GM23338 (cell line): ENCODE results near the gene ARHGEF16. TPM values are rescaled to one million over a fixed set of nuclear protein-coding genes. Genes with fewer than 3 reads are reported as not detected.

Experiments
- ATAC-seq: fragments of 200-7000 bp; cut with Tn5 transposase; 3 replicates; pipeline ENCODE4 v1.9.1; 2020
- DNase-seq: peaks from one replicate; pipeline ENCODE4 v3.0.0-alpha.2; 2015; ENCODE audit warnings: low spot score
- H2AFZ ChIP-seq: fragments of 200-600 bp; sonication (generic); 2 replicates; pipeline ENCODE4 v1.8.0; 2016; ENCODE audit warnings: antibody characterized with exemption, mild to moderate bottlenecking, moderate library complexity
- H3F3A ChIP-seq: fragments of 200-600 bp; sonication (generic); replicated peaks from 2 replicates; pipeline ENCODE4 v1.8.0; 2017; ENCODE audit warnings: antibody characterized with exemption, mixed run types, low read depth
- H3K27ac ChIP-seq: fragments of 200-600 bp; sonication (generic); 2 replicates; pipeline ENCODE4 v1.6.1; 2016; ENCODE audit warnings: low read depth
- H3K27me3 ChIP-seq: fragments of 200-600 bp; sonication (generic); 2 replicates; pipeline ENCODE4 v1.8.0; 2016; ENCODE audit warnings: mild to moderate bottlenecking, mixed run types, moderate library complexity; ENCODE audit not compliant: insufficient read depth
- H3K36me3 ChIP-seq: fragments of 200-600 bp; sonication (generic); 2 replicates; pipeline ENCODE4 v1.8.0; 2016; ENCODE audit warnings: mild to moderate bottlenecking; ENCODE audit not compliant: insufficient read depth
- H3K4me1 ChIP-seq: fragments of 200-600 bp; sonication (generic); 2 replicates; pipeline ENCODE4 v1.8.0; 2016; ENCODE audit warnings: mild to moderate bottlenecking, moderate library complexity; ENCODE audit not compliant: insufficient read depth
- H3K4me2 ChIP-seq: fragments of 200-600 bp; sonication (generic); 2 replicates; pipeline ENCODE4 v1.7.1; 2017; ENCODE audit warnings: mixed run types
- H3K4me3 ChIP-seq: fragments of 200-600 bp; sonication (generic); 2 replicates; pipeline ENCODE4 v1.6.1; 2016; ENCODE audit warnings: mixed run types
- H3K79me2 ChIP-seq: fragments of 200-600 bp; sonication (generic); replicated peaks from 2 replicates; pipeline ENCODE4 v1.8.0; 2017; ENCODE audit warnings: mild to moderate bottlenecking; ENCODE audit not compliant: insufficient read depth
- H3K9me2 ChIP-seq: fragments of 200-600 bp; sonication (generic); 2 replicates; pipeline ENCODE4 v1.8.0; 2017; ENCODE audit not compliant: insufficient read depth
- H4K20me1 ChIP-seq: fragments of 200-600 bp; sonication (generic); replicated peaks from 2 replicates; pipeline ENCODE4 v1.8.0; 2017; ENCODE audit warnings: mild to moderate bottlenecking; ENCODE audit not compliant: insufficient read depth
- H3K27ac Mint-ChIP-seq: 2 replicates; pipeline ENCODE4 v1.8.0; 2020; ENCODE audit warnings: inconsistent platforms, mild to moderate bottlenecking, moderate library complexity, mixed read lengths
- H3K27me3 Mint-ChIP-seq: 3 replicates; pipeline ENCODE4 v1.8.0; 2022; ENCODE audit warnings: low read depth, mild to moderate bottlenecking, moderate library complexity, mixed read lengths, inconsistent platforms; ENCODE audit not compliant: insufficient read depth, poor library complexity
- H3K36me3 Mint-ChIP-seq: 3 replicates; pipeline ENCODE4 v1.8.0; 2021; ENCODE audit warnings: low read depth, mild to moderate bottlenecking, inconsistent platforms, moderate library complexity, mixed read lengths
- H3K4me1 Mint-ChIP-seq: 3 replicates; pipeline ENCODE4 v1.8.0; 2020; ENCODE audit warnings: mild to moderate bottlenecking, inconsistent platforms, mixed read lengths
- H3K4me3 Mint-ChIP-seq: 3 replicates; pipeline ENCODE4 v1.8.0; 2021; ENCODE audit warnings: moderate library complexity, mild to moderate bottlenecking, inconsistent platforms, mixed read lengths
- H3K9me3 Mint-ChIP-seq: 3 replicates; pipeline ENCODE4 v1.8.0; 2020; ENCODE audit warnings: moderate library complexity, mild to moderate bottlenecking, inconsistent platforms, mixed read lengths
- CREB1 ChIP-seq: fragments of 250-450 bp; sonication (Bioruptor Pico); IDR thresholded peaks from 2 replicates; pipeline ENCODE4 v1.5.0; 2020; ENCODE audit warnings: low read depth, mild to moderate bottlenecking, moderate library complexity
- ETS1 ChIP-seq: IDR thresholded peaks from 2 replicates; pipeline ENCODE4 v1.6.1; 2016; ENCODE audit warnings: antibody characterized with exemption
- EZH2phosphoT487 ChIP-seq: fragments of 200-600 bp; sonication (generic); IDR thresholded peaks from one replicate; pipeline ENCODE4 v1.8.1; 2018; ENCODE audit warnings: antibody characterized with exemption; ENCODE audit not compliant: unreplicated experiment
- JUNB ChIP-seq: IDR thresholded peaks from one replicate; pipeline ENCODE4 v1.6.1; 2016; ENCODE audit warnings: antibody characterized with exemption; ENCODE audit not compliant: unreplicated experiment
- NANOG ChIP-seq: IDR thresholded peaks from 2 replicates; pipeline ENCODE4 v1.6.1; 2016; ENCODE audit warnings: antibody characterized with exemption, borderline replicate concordance
- POLR2AphosphoS5 ChIP-seq: IDR thresholded peaks from 2 replicates; pipeline ENCODE4 v1.6.1; 2016; ENCODE audit warnings: antibody characterized with exemption, low read depth
- STAT1 ChIP-seq: IDR thresholded peaks from one replicate; pipeline ENCODE4 v1.6.1; 2016; ENCODE audit warnings: antibody characterized with exemption; ENCODE audit not compliant: unreplicated experiment
- ZNF114 ChIP-seq: fragments of 250-450 bp; sonication (Bioruptor Pico); IDR thresholded peaks from 2 replicates; pipeline ENCODE4 v1.5.0; 2020; ENCODE audit warnings: mild to moderate bottlenecking, moderate library complexity
- polyA plus RNA-seq: library from polyadenylated mRNA; unstranded; fragments of >200 nt; fragmentation: Nextera tagmentation; extraction: Ambion mirVana; gene quantifications from 2 replicates; pipeline ENCODE4 v1.2.1, GENCODE V29; 2016
- total RNA-seq: library from RNA; depleted of rRNA; stranded (reverse); fragments of >200 nt; shearing (Covaris generic); gene quantifications from 2 replicates; pipeline ENCODE4 v1.2.3, GENCODE V29; 2014
- TF ChIP-seq, protein P1 (sequence below): fragments of 250-450 bp; sonication (Bioruptor Pico); IDR thresholded peaks from 2 replicates; pipeline ENCODE4 v1.5.0; 2020; ENCODE audit warnings: mild to moderate bottlenecking, moderate library complexity
- TF ChIP-seq, protein P2 (sequence below), 2 experiments: fragments of 200-600 bp in 1 of 2; sonication (generic) in 1 of 2; conservative IDR thresholded peaks; 2 replicates each; pipeline versions ENCODE4 v1.5.1 to v1.6.1; 2016 to 2017; ENCODE audit warnings: antibody characterized with exemption in 2 of 2, low read depth in 2 of 2, mild to moderate bottlenecking in 2 of 2, moderate library complexity in 1 of 2

ARHGEF16 gene
- total and polyA plus RNA-seq, 2 experiments from 2014 or later: 12.2 to 29.3 TPM

DNA sequence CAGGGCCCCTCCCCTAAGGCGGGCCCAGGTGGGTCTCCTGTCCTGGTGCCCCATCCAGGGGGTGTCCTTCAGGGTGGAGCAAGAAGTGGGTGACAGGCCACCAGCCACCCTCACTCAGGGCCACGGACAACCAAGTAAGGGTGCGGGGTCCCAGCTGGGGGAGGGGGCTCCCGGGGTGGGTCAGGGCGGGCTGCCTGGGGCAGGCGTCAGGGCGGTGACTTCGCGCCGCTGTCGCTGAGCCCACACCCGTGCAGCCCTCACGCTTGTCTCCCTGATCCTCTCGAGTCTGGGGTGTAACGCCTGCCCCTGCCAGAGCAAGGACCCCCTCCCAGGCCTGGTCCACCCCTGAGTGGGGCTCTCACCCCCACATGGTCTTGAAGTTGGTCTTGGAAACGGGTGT, 22.2 kb downstream of the ARHGEF16 start (continued):
- TF ChIP-seq, protein P1, sequence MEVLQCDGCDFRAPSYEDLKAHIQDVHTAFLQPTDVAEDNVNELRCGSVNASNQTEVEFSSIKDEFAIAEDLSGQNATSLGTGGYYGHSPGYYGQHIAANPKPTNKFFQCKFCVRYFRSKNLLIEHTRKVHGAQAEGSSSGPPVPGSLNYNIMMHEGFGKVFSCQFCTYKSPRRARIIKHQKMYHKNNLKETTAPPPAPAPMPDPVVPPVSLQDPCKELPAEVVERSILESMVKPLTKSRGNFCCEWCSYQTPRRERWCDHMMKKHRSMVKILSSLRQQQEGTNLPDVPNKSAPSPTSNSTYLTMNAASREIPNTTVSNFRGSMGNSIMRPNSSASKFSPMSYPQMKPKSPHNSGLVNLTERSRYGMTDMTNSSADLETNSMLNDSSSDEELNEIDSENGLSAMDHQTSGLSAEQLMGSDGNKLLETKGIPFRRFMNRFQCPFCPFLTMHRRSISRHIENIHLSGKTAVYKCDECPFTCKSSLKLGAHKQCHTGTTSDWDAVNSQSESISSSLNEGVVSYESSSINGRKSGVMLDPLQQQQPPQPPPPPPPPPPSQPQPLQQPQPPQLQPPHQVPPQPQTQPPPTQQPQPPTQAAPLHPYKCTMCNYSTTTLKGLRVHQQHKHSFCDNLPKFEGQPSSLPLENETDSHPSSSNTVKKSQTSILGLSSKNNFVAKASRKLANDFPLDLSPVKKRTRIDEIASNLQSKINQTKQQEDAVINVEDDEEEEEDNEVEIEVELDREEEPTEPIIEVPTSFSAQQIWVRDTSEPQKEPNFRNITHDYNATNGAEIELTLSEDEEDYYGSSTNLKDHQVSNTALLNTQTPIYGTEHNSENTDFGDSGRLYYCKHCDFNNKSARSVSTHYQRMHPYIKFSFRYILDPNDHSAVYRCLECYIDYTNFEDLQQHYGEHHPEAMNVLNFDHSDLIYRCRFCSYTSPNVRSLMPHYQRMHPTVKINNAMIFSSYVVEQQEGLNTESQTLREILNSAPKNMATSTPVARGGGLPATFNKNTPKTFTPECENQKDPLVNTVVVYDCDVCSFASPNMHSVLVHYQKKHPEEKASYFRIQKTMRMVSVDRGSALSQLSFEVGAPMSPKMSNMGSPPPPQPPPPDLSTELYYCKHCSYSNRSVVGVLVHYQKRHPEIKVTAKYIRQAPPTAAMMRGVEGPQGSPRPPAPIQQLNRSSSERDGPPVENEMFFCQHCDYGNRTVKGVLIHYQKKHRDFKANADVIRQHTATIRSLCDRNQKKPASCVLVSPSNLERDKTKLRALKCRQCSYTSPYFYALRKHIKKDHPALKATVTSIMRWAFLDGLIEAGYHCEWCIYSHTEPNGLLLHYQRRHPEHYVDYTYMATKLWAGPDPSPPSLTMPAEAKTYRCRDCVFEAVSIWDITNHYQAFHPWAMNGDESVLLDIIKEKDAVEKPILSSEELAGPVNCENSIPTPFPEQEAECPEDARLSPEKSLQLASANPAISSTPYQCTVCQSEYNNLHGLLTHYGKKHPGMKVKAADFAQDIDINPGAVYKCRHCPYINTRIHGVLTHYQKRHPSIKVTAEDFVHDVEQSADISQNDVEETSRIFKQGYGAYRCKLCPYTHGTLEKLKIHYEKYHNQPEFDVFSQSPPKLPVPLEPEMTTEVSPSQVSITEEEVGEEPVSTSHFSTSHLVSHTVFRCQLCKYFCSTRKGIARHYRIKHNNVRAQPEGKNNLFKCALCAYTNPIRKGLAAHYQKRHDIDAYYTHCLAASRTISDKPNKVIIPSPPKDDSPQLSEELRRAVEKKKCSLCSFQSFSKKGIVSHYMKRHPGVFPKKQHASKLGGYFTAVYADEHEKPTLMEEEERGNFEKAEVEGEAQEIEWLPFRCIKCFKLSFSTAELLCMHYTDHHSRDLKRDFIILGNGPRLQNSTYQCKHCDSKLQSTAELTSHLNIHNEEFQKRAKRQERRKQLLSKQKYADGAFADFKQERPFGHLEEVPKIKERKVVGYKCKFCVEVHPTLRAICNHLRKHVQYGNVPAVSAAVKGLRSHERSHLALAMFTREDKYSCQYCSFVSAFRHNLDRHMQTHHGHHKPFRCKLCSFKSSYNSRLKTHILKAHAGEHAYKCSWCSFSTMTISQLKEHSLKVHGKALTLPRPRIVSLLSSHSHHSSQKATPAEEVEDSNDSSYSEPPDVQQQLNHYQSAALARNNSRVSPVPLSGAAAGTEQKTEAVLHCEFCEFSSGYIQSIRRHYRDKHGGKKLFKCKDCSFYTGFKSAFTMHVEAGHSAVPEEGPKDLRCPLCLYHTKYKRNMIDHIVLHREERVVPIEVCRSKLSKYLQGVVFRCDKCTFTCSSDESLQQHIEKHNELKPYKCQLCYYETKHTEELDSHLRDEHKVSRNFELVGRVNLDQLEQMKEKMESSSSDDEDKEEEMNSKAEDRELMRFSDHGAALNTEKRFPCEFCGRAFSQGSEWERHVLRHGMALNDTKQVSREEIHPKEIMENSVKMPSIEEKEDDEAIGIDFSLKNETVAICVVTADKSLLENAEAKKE (CRISPR knock-in tag): no peak
- TF ChIP-seq NANOG (no peak), CREB1 (CRISPR knock-in tag) (no peak), POLR2AphosphoS5 (no peak)
- TF ChIP-seq, protein P2, sequence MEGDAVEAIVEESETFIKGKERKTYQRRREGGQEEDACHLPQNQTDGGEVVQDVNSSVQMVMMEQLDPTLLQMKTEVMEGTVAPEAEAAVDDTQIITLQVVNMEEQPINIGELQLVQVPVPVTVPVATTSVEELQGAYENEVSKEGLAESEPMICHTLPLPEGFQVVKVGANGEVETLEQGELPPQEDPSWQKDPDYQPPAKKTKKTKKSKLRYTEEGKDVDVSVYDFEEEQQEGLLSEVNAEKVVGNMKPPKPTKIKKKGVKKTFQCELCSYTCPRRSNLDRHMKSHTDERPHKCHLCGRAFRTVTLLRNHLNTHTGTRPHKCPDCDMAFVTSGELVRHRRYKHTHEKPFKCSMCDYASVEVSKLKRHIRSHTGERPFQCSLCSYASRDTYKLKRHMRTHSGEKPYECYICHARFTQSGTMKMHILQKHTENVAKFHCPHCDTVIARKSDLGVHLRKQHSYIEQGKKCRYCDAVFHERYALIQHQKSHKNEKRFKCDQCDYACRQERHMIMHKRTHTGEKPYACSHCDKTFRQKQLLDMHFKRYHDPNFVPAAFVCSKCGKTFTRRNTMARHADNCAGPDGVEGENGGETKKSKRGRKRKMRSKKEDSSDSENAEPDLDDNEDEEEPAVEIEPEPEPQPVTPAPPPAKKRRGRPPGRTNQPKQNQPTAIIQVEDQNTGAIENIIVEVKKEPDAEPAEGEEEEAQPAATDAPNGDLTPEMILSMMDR (conservative IDR thresholded peaks at IDR 0.05; ENCODE audit: low read depth in 2 of 2): no peak

- no peaks in the 10 kb centered on the region for H3K9me2 ChIP-seq
- H3K79me2 ChIP-seq: no peaks in the 10 kb centered on the region
- no peaks in the 10 kb centered on the region for H3K36me3 ChIP-seq
- Mint-ChIP-seq H3K4me3 (no peak overlapping the region), H3K9me3 (no peaks in the 10 kb centered on the region), H3K36me3 (peaks cover 8% of the 10 kb centered on the region), H3K27ac (no peak overlapping the region), H3K4me1 (no peaks in the 10 kb centered on the region), H3K27me3 (no peaks in the 10 kb centered on the region)
- no peak overlapping the region for H3K4me3 ChIP-seq
- no peak overlapping the region for H3K27ac ChIP-seq
- H3K27me3 ChIP-seq: no peaks in the 10 kb centered on the region
- no peak for ATAC-seq
- no peak overlapping the region for H2AFZ ChIP-seq
- DNase-seq: no peak
- H3F3A ChIP-seq: no peaks in the 10 kb centered on the region
- H3K4me1 ChIP-seq: no peaks in the 10 kb centered on the region
- H4K20me1 ChIP-seq: no peaks in the 10 kb centered on the region
- no peak overlapping the region for H3K4me2 ChIP-seq
- TF ChIP-seq CREB1 (CRISPR knock-in tag) (no peak), EZH2phosphoT487 (no peak), STAT1 (no peak), ETS1 (no peak), ZNF114 (CRISPR knock-in tag) (no peak), JUNB (no peak)
Observed at GRCh38 chr1:3477241-3477995, 23.0 kb downstream of the ARHGEF16 start.
